HepG2 (cell line): ENCODE measurements around the gene APRT. TPM values are rescaled to one million over a fixed set of nuclear protein-coding genes. Genes with fewer than 3 reads are reported as not detected.

Source experiments
- CC2D1A ChIP-seq: sonication (generic); formaldehyde crosslinking; IDR thresholded peaks from 2 replicates; pipeline ENCODE4 v1.8.1; 2023; ENCODE audit warnings: mild to moderate bottlenecking, missing genetic modification reagents
- CEBPB ChIP-seq: IDR thresholded peaks from 2 replicates; pipeline ENCODE4 v1.6.1; 2011; ENCODE audit warnings: low read depth, low read length, improper control_type of control experiment, borderline replicate concordance
- ETV6 ChIP-seq: sonication (generic); formaldehyde crosslinking; conservative IDR thresholded peaks from 2 replicates; pipeline ENCODE4 v1.4.0; 2020; ENCODE audit warnings: missing genetic modification reagents
- FOSL2 ChIP-seq: sonication (generic); formaldehyde crosslinking; IDR thresholded peaks from 2 replicates; pipeline ENCODE4 v1.4.0; 2020; ENCODE audit warnings: missing genetic modification reagents
- FOXC1 ChIP-seq: sonication (generic); formaldehyde crosslinking; IDR thresholded peaks from 2 replicates; pipeline ENCODE4 v1.8.0; 2022; ENCODE audit warnings: mild to moderate bottlenecking, missing genetic modification reagents, borderline replicate concordance
- IKZF4 ChIP-seq: sonication (generic); formaldehyde crosslinking; IDR thresholded peaks from 2 replicates; pipeline ENCODE4 v1.5.1; 2020; ENCODE audit warnings: borderline replicate concordance, mild to moderate bottlenecking, low read depth, missing genetic modification reagents; ENCODE audit errors: not compliant biosample characterization
- KAT8 ChIP-seq: IDR thresholded peaks from 2 replicates; pipeline ENCODE4 v1.6.1; 2016; ENCODE audit warnings: missing genetic modification reagents, missing compliant biosample characterization
- MEF2D ChIP-seq: sonication (generic); formaldehyde crosslinking; IDR thresholded peaks from 2 replicates; pipeline ENCODE4 v1.5.1; 2020; ENCODE audit warnings: mild to moderate bottlenecking, missing genetic modification reagents
- MIER2 ChIP-seq: IDR thresholded peaks from 2 replicates; pipeline ENCODE4 v1.6.1; 2016; ENCODE audit warnings: missing biosample characterization, missing genetic modification reagents
- NAIF1 ChIP-seq: sonication (generic); formaldehyde crosslinking; IDR thresholded peaks from 2 replicates; pipeline ENCODE4 v1.5.0; 2020; ENCODE audit warnings: mild to moderate bottlenecking, missing genetic modification reagents, borderline replicate concordance
- NFKB2 ChIP-seq: sonication (generic); formaldehyde crosslinking; IDR thresholded peaks from 2 replicates; pipeline ENCODE4 v1.4.0; 2020; ENCODE audit warnings: missing genetic modification reagents, borderline replicate concordance
- POGZ ChIP-seq: sonication (generic); formaldehyde crosslinking; IDR thresholded peaks from 2 replicates; pipeline ENCODE4 v1.4.0; 2020; ENCODE audit warnings: mild to moderate bottlenecking, missing genetic modification reagents
- RARG ChIP-seq: sonication (generic); formaldehyde crosslinking; IDR thresholded peaks from 2 replicates; pipeline ENCODE4 v1.4.0; 2020; ENCODE audit warnings: low read depth, mild to moderate bottlenecking, missing genetic modification reagents
- ZKSCAN8 ChIP-seq: IDR thresholded peaks from 2 replicates; pipeline ENCODE4 v1.6.1; 2016; ENCODE audit warnings: borderline replicate concordance, missing genetic modification reagents, missing compliant biosample characterization
- ZNF12 ChIP-seq: sonication (generic); formaldehyde crosslinking; IDR thresholded peaks from 2 replicates; pipeline ENCODE4 v1.5.0; 2020; ENCODE audit warnings: missing genetic modification reagents
- ZNF24 ChIP-seq: fragments of 450-650 bp; IDR thresholded peaks from 2 replicates; pipeline ENCODE4 v1.6.1; 2017; ENCODE audit warnings: antibody characterized with exemption, mild to moderate bottlenecking
- ZNF282 ChIP-seq: fragments of 450-650 bp; IDR thresholded peaks from 2 replicates; pipeline ENCODE4 v1.6.1; 2018; ENCODE audit not compliant: partially characterized antibody
- ZNF431 ChIP-seq: sonication (generic); formaldehyde crosslinking; IDR thresholded peaks from 2 replicates; pipeline ENCODE4 v1.9.0; 2022; ENCODE audit warnings: missing genetic modification reagents, low read depth, mild to moderate bottlenecking, borderline replicate concordance
- ZNF75D ChIP-seq: sonication (generic); formaldehyde crosslinking; IDR thresholded peaks from 2 replicates; pipeline ENCODE4 v1.8.1; 2023; ENCODE audit warnings: missing genetic modification reagents, mild to moderate bottlenecking, borderline replicate concordance
- ZNF878 ChIP-seq: sonication (generic); formaldehyde crosslinking; IDR thresholded peaks from 2 replicates; pipeline ENCODE4 v1.8.1; 2023; ENCODE audit warnings: mild to moderate bottlenecking, missing genetic modification reagents, moderate library complexity
- polyA plus RNA-seq, 8 experiments: library from polyadenylated mRNA; depleted of rRNA in 3 of 8; stranded (reverse) in 7 of 8; unstranded in 1 of 8; fragments of >200 nt; fragmentation: Illumina TruSeq in 4 of 8; extraction: Trizol in 4 of 8; gene quantifications; 2 replicates each; pipeline versions ENCODE4 v1.2.1 to v1.2.3, GENCODE V29; 2011 to 2016; ENCODE audit warnings: low read depth in 4 of 8, missing spikeins in 1 of 8, mixed read lengths in 1 of 8; ENCODE audit not compliant: insufficient read depth in 1 of 8
- total RNA-seq, 5 experiments: library from RNA; depleted of rRNA; stranded (reverse); fragments of >200 nt; fragmentation: Illumina TruSeq; extraction: Trizol; gene quantifications; 2 replicates each; pipeline ENCODE4 v1.2.3, GENCODE V29; 2016; ENCODE audit warnings: low read depth in 1 of 5
- TF ChIP-seq, protein P1 (sequence below), 2 experiments: sonication (generic) in 1 of 2; formaldehyde crosslinking in 1 of 2; IDR thresholded peaks; 2 replicates each; pipeline versions ENCODE4 v1.5.1 to v1.6.1; 2011 to 2020; ENCODE audit warnings: borderline replicate concordance in 1 of 2, low read depth in 1 of 2, low read length in 1 of 2, mild to moderate bottlenecking in 1 of 2, missing genetic modification reagents in 1 of 2, moderate library complexity in 1 of 2
- TF ChIP-seq, protein P2 (sequence below): sonication (generic); formaldehyde crosslinking; conservative IDR thresholded peaks from 2 replicates; pipeline ENCODE4 v1.4.0; 2020; ENCODE audit warnings: missing genetic modification reagents
- TF ChIP-seq, protein P3 (sequence below): conservative IDR thresholded peaks from 2 replicates; pipeline ENCODE4 v1.6.1; 2018; ENCODE audit warnings: missing genetic modification reagents

Gene APRT
- total and polyA plus RNA-seq, 2 of the 13 experiments (the other 11 are each of a cell fraction or from before 2014, with no cell fraction given), result 155 to 242 TPM

DNA sequence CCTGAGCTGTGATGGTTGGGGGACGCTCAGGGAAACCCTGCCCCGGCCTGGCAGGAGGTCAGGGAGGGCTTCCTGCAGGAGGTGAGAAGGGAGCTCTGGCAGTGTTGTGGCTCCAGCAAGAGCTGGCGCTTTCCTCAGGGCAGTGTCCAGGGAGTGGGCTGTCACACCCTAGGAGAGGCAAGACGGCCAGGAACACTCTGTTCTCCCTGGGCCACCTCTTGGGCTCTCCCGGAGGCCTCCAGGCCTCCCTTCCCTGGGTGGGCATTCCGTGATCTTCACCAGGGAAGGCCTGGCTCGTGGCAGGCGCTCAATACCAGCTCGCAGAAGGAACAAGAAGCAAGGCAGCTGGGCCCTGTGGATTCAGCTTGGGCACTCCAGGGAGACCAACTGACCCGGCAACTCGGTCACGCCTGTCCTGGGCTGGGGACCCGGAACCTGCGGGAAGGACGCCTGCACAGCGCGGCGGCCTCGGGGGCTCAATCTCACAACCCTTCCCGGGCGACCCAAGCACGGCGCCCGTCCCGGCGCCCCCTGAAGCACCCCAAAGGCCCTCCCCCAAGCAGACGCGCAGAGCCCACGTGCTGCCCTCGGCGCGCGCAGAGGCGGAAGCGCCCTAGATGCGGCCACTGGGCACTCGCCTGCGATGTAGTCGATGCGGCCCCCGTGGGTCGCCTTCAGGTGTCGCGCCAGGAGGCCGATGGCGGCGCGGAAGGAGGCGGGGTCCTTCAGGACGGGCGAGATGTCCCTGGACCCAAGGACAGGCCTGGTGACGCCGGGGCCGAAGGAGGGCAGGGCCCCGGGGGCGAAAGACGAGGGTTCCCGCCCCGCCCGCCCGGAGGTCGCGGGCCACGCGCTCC, 588 bp downstream of the APRT start (continued):
- peak; percentile 87 for TF ChIP-seq KAT8 (CRISPR knock-in tag)
- no peak for TF ChIP-seq MEF2D (CRISPR knock-in tag)
- TF ChIP-seq ZNF75D (CRISPR knock-in tag), result 0 out of 2 replicates have a peak, but pooled peaks have one; percentile 86
- TF ChIP-seq NAIF1 (CRISPR knock-in tag), result 0 out of 2 replicates have a peak, but pooled peaks have one; percentile 87
- TF ChIP-seq ETV6 (CRISPR knock-in tag), result peak; percentile 67; the same call in 1 of the 2 replicates
- TF ChIP-seq IKZF4 (CRISPR knock-in tag), result peak; percentile 64
- TF ChIP-seq FOXC1 (CRISPR knock-in tag), result peak; percentile 78; the same call in 1 of the 2 replicates
- TF ChIP-seq, protein P1, sequence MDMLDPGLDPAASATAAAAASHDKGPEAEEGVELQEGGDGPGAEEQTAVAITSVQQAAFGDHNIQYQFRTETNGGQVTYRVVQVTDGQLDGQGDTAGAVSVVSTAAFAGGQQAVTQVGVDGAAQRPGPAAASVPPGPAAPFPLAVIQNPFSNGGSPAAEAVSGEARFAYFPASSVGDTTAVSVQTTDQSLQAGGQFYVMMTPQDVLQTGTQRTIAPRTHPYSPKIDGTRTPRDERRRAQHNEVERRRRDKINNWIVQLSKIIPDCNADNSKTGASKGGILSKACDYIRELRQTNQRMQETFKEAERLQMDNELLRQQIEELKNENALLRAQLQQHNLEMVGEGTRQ (IDR thresholded peaks at IDR 0.05; ENCODE audit: low read depth, low read length), result peak; percentile 74
- TF ChIP-seq, protein P1 (CRISPR knock-in tag; IDR thresholded peaks at IDR 0.05; ENCODE audit: borderline replicate concordance), result peak; percentile 90; the same call in 1 of the 2 replicates
- no peak for TF ChIP-seq ZNF282
- TF ChIP-seq RARG (CRISPR knock-in tag), result peak; percentile 84; the same call in 1 of the 2 replicates
- TF ChIP-seq FOSL2, result peak; percentile 35; the same call in 1 of the 2 replicates
- peak; percentile 52; the same call in 1 of the 2 replicates for TF ChIP-seq CC2D1A (CRISPR knock-in tag)
- TF ChIP-seq NFKB2 (CRISPR knock-in tag), result peak; percentile 92; the same call in 1 of the 2 replicates
- TF ChIP-seq, protein P2, sequence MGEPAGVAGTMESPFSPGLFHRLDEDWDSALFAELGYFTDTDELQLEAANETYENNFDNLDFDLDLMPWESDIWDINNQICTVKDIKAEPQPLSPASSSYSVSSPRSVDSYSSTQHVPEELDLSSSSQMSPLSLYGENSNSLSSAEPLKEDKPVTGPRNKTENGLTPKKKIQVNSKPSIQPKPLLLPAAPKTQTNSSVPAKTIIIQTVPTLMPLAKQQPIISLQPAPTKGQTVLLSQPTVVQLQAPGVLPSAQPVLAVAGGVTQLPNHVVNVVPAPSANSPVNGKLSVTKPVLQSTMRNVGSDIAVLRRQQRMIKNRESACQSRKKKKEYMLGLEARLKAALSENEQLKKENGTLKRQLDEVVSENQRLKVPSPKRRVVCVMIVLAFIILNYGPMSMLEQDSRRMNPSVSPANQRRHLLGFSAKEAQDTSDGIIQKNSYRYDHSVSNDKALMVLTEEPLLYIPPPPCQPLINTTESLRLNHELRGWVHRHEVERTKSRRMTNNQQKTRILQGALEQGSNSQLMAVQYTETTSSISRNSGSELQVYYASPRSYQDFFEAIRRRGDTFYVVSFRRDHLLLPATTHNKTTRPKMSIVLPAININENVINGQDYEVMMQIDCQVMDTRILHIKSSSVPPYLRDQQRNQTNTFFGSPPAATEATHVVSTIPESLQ (CRISPR knock-in tag), result no peak
- peak; percentile 75; the same call in 1 of the 2 replicates for TF ChIP-seq ZNF878
- no peak for TF ChIP-seq POGZ (CRISPR knock-in tag)
- 0 out of 2 replicates have a peak, but pooled peaks have one; percentile 14 for TF ChIP-seq MIER2 (CRISPR knock-in tag)
- TF ChIP-seq ZNF24, result no peak
- TF ChIP-seq ZNF12, result 0 out of 2 replicates have a peak, but pooled peaks have one; percentile 49
- no peak for TF ChIP-seq CEBPB
- TF ChIP-seq ZNF431 (CRISPR knock-in tag), result 0 out of 2 replicates have a peak, but pooled peaks have one; percentile 10
- TF ChIP-seq, protein P3, sequence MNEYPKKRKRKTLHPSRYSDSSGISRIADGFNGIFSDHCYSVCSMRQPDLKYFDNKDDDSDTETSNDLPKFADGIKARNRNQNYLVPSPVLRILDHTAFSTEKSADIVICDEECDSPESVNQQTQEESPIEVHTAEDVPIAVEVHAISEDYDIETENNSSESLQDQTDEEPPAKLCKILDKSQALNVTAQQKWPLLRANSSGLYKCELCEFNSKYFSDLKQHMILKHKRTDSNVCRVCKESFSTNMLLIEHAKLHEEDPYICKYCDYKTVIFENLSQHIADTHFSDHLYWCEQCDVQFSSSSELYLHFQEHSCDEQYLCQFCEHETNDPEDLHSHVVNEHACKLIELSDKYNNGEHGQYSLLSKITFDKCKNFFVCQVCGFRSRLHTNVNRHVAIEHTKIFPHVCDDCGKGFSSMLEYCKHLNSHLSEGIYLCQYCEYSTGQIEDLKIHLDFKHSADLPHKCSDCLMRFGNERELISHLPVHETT (CRISPR knock-in tag), result peak; percentile 72
- no peak for TF ChIP-seq ZKSCAN8
